ENCODE results near the gene SLC9A9. TPM values are rescaled to one million over a fixed set of nuclear protein-coding genes. Genes with fewer than 3 reads are reported as not detected.

SLC9A9 gene
- total and polyA plus RNA-seq, 2 of the 8 experiments (the other 6 are each of a cell fraction or from before 2014, with no cell fraction given): 0.48 to 1.1 TPM

GRCh38 chr3:143888846-143889245 lies 40.6 kb upstream of the SLC9A9 start:
- FAIRE-seq: no peak
- TF ChIP-seq RFX5 (IDR thresholded peaks at IDR 0.05; ENCODE audit: borderline replicate concordance, low read depth, low read length): no peak
- TF ChIP-seq ASH2L (IDR thresholded peaks at IDR 0.05; ENCODE audit: low read length): no peak
- TF ChIP-seq CEBPB (IDR thresholded peaks at IDR 0.05; ENCODE audit: low read depth, low read length): peak; percentile 21; the same call in 1 of the 2 replicates
- TF ChIP-seq POLR2A (IDR thresholded peaks at IDR 0.05; ENCODE audit: control extremely low read depth in 1 of 2, low read depth in 2 of 2, low read length in 2 of 2): no peak
- no peak for TF ChIP-seq NRF1 (IDR thresholded peaks at IDR 0.05; ENCODE audit: low read depth, low read length)
- TF ChIP-seq POU5F1 (IDR thresholded peaks at IDR 0.05; ENCODE audit: low read depth, low read length): no peak
- 0 out of 2 replicates have a peak, but pooled peaks have one; percentile 7 for TF ChIP-seq TCF12 (IDR thresholded peaks at IDR 0.05; ENCODE audit: low read depth, low read length)
- TF ChIP-seq BRCA1 (IDR thresholded peaks at IDR 0.05; ENCODE audit: low read depth, low read length): no peak
- TF ChIP-seq CREB1 (IDR thresholded peaks at IDR 0.05): no peak
- TF ChIP-seq SIRT6 (IDR thresholded peaks at IDR 0.05; ENCODE audit: low read length): no peak
- TF ChIP-seq BCL11A (IDR thresholded peaks at IDR 0.05; ENCODE audit: low read depth in 2 of 2, low read length in 2 of 2): no peak
- TF ChIP-seq ATF3 (IDR thresholded peaks at IDR 0.05; ENCODE audit: insufficient read depth, low read depth, low read length): no peak
- TF ChIP-seq CHD2 (IDR thresholded peaks at IDR 0.05; ENCODE audit: low read length): no peak
- no peak for TF ChIP-seq CHD1 (IDR thresholded peaks at IDR 0.05; ENCODE audit: low read depth, low read length)
- no peak for TF ChIP-seq CTBP2 (IDR thresholded peaks at IDR 0.05; ENCODE audit: borderline replicate concordance, insufficient read depth, insufficient read length, low read length)
- TF ChIP-seq TEAD4 (IDR thresholded peaks at IDR 0.05; ENCODE audit: low read depth, low read length): no peak

More at GRCh38 chr3:143888846-143889245, 40.6 kb upstream of the SLC9A9 start:
- Histone ChIP-seq H4K8ac (ENCODE audit: extremely low read depth, insufficient read depth, low read length) (no peak overlapping the region), H2BK12ac (ENCODE audit: low read depth, low read length) (no peak overlapping the region), H2BK20ac (ENCODE audit: low read length) (no peak overlapping the region), H2BK120ac (replicated peaks; ENCODE audit: low read depth, low read length) (no peak overlapping the region), H3K4me3 (ENCODE audit: extremely low read depth in 1 of 4, insufficient read depth in 2 of 4, low read depth in 3 of 4, low read length in 4 of 4) (peak overlapping the region in 1 of 4 experiments; percentile 3; a peak in 2 of 8 replicates), H3K56ac (replicated peaks; ENCODE audit: insufficient read length, low read depth, low read length) (no peak overlapping the region), H3K4ac (replicated peaks; ENCODE audit: insufficient read length, low read depth, low read length) (no peak overlapping the region), H3K79me2 (ENCODE audit: control insufficient read depth in 1 of 2, insufficient read depth in 2 of 2, low read length in 2 of 2) (no peaks in the 10 kb centered on the region), H2BK15ac (ENCODE audit: low read length) (no peak overlapping the region), H4K5ac (ENCODE audit: insufficient read length, low read depth, low read length) (no peak overlapping the region), H2AFZ (ENCODE audit: low read length) (peak overlapping the region; percentile 28; the same call in 1 of the 2 replicates), H3K23ac (ENCODE audit: insufficient read length) (no peak overlapping the region), H3K14ac (ENCODE audit: insufficient read length) (no peak overlapping the region), H3K4me1 (replicated peaks in 1 of 4; ENCODE audit: control insufficient read depth in 3 of 4, insufficient read depth in 4 of 4, low read length in 3 of 4) (peaks cover 3 to 11% (median 7%) of the 10 kb centered on the region in 4 experiments; a peak in 4 of 7 replicates), H3K27me3 (replicated peaks in 1 of 4; ENCODE audit: control insufficient read depth in 3 of 4, extremely low read depth in 1 of 4, insufficient read depth in 3 of 4, low read length in 3 of 4) (no peaks in the 10 kb centered on the region), H2BK5ac (ENCODE audit: low read depth, low read length) (no peak overlapping the region), H3K4me2 (ENCODE audit: insufficient read depth in 1 of 2, low read depth in 2 of 2, low read length in 2 of 2) (peak overlapping the region; percentile 28 to 31; a peak in 2 of 4 replicates), H3K79me1 (ENCODE audit: low read depth, low read length) (no peaks in the 10 kb centered on the region), H3K18ac (ENCODE audit: extremely low read depth, low read length) (0 out of 2 replicates have a peak overlapping the region, but pooled peaks have one; percentile 19), H3K9me3 (ENCODE audit: insufficient read depth in 2 of 2, low read depth in 1 of 2, low read length in 1 of 2) (no peaks in the 10 kb centered on the region), H4K20me1 (replicated peaks in 1 of 2; ENCODE audit: control insufficient read depth in 1 of 2, insufficient read depth in 2 of 2, low read length in 2 of 2) (no peaks in the 10 kb centered on the region), H3K27ac (ENCODE audit: low read depth, low read length) (peak overlapping the region; percentile 17; the same call in 1 of the 2 replicates), H2AK5ac (ENCODE audit: low read depth, low read length) (no peak overlapping the region), H3K23me2 (ENCODE audit: low read depth, low read length) (no peaks in the 10 kb centered on the region), H4K91ac (replicated peaks; ENCODE audit: insufficient read length, low read length) (no peak overlapping the region), H3K9ac (replicated peaks in 1 of 4; ENCODE audit: extremely low read depth in 1 of 4, low read depth in 3 of 4, low read length in 3 of 4) (no peak overlapping the region), H3K36me3 (ENCODE audit: control insufficient read depth in 2 of 4, insufficient read depth in 4 of 4, low read length in 3 of 4) (no peaks in the 10 kb centered on the region)
- POLR2A ChIA-PET (ENCODE audit: partially characterized antibody): interaction anchor here (0.9 kb wide), 1 partner anchor 83 kb away, joined by 4 read pairs; the partner anchor contains the start of gene DIPK2A
- 29% methylated on average over 2 of the region's 2 CpGs; no CpG with 5 or more reads in 1 of the 2 experiments for whole genome bisulfite sequencing, 2 experiments (ENCODE audit: extremely low coverage in 1 of 2, insufficient coverage in 1 of 2, insufficient read length in 1 of 2, insufficient replicate concordance in 2 of 2, low coverage in 1 of 2, low lambda C conversion rate in 2 of 2, missing lambda C conversion rate in 1 of 2)
- no peak for DNase-seq (ENCODE audit: low read depth in 1 of 2, low spot score in 2 of 2)
- CTCF ChIA-PET (ENCODE audit: partially characterized antibody): interaction anchor here (0.9 to 1.4 kb wide), 2 partner anchors 12 to 81 kb away, joined by 3 read pairs; no protein-coding TSS in a partner anchor
